ENCODE results near the gene DIPK1C.

DNA sequence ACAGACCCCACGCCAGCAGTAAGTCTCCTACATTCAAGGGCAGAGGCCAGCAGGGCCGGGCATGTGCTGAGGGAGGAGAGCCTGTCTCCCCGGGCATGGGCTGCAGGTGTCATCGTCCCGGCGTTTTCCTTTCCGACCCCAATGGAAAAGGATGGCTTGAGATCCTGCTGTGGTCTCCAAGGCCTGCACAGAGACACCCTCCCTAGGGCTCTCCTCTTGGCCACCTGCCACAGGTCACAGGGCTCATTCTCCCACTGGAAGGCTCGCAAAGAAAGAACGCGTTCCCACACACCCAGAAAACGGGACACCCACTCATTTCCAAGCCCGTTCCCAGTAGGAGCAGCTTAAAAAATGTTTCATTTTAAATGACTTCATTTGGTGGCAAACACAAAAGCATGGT is 41.0 kb downstream of the DIPK1C start:
- TF ChIP-seq, protein P1, sequence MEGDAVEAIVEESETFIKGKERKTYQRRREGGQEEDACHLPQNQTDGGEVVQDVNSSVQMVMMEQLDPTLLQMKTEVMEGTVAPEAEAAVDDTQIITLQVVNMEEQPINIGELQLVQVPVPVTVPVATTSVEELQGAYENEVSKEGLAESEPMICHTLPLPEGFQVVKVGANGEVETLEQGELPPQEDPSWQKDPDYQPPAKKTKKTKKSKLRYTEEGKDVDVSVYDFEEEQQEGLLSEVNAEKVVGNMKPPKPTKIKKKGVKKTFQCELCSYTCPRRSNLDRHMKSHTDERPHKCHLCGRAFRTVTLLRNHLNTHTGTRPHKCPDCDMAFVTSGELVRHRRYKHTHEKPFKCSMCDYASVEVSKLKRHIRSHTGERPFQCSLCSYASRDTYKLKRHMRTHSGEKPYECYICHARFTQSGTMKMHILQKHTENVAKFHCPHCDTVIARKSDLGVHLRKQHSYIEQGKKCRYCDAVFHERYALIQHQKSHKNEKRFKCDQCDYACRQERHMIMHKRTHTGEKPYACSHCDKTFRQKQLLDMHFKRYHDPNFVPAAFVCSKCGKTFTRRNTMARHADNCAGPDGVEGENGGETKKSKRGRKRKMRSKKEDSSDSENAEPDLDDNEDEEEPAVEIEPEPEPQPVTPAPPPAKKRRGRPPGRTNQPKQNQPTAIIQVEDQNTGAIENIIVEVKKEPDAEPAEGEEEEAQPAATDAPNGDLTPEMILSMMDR (conservative IDR thresholded peaks at IDR 0.05; ENCODE audit: low read length): no peak
- no peak for TF ChIP-seq EZH2phosphoT487 (IDR thresholded peaks at IDR 0.05; ENCODE audit: borderline replicate concordance)
